HG03565 (cell line): Measurements from ENCODE around the gene MED13L.
A peak's percentile ranks its signal among the peaks of the same experiment; 100 is the strongest.

ENCODE experiments used
- ATAC-seq: cut with Tn5 transposase; IDR thresholded peaks from one replicate; pipeline ENCODE4 v1.9.1; 2021; ENCODE audit warnings: mild to moderate bottlenecking, moderate library complexity; ENCODE audit not compliant: unreplicated experiment

Gene MED13L

DNA sequence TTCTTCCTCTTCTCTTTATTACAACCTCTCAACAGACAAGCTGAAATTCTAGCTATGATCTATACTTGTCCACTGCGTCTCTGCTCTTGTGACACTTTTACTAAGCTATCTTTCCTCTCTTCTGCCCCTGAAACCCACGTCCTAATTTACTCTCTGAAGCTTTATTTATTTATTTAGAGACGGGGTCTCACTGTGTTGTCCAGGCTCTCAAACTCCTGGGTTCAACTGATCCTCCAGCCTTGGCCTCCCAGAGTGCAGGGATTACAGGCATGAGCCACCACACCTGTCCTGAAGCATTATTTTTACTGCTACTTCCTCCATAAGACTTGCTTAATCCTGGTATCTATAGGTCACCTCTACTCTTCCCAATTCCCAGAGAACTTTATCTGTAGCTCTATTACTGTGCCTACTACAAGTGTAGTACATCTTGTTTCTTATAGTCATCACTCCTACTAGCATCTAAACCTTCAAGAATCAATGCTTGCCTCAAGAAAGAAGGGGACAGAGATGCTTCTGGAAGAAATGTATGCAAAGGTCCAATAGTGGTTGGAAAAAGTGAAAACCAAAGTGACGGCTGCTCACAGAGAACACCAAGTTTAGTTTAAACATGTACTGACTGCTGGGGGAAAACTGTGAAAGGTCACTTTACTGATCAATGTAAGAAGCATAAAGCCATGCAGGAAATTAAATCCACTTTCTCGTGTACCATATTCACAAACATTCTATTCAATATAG, 61.3 kb downstream of the MED13L start:
- ATAC-seq: no peak

DNA sequence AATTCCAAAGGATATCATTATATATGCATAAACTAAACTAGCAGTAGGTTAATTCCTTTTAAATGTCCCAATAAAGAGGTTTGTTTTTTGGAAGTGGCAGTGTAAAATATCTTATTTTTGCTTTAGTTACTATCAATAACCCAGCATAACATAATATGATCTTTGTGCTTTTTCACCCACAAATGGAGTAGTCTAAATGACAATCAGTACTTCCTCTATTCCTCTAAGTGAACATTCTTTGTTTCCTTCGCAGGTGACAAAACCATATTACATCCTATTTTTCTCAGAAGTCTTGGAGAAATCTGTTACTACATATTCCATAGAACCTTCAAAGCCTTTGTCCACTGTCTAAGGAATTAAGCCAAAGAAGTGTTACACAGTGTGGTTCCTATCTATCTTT, 62.5 kb downstream of the MED13L start:
- no peak for ATAC-seq

DNA sequence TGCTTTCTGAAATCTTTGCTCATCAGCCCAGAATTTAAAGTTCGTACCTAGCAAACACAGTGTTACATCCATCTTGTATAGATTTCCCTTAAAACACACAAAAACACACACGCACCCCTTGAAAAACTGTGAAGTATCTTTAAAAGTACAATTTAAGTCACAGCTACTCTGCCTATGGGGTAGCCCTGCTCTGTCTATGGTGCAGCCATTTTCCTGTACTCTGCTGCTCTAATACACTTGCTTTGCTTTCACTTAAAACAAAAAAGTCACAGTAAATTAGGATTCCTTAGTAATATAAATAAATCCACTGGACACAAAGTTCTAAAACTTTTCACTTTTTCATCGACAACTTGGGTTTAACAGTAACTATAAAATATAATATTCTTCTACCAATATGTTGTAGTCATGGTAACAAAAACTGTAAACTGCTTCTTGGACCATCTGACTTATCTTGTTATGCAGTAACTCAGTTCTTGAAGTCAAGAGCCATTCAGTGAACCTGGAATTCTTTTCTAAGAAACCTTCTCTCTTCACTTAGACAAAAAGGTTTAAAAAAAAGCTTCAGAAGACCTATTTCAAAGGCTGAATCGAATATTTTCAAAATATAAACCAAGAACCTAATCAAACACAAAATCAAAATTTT, 63.5 kb downstream of the MED13L start:
- ATAC-seq: no peak

DNA sequence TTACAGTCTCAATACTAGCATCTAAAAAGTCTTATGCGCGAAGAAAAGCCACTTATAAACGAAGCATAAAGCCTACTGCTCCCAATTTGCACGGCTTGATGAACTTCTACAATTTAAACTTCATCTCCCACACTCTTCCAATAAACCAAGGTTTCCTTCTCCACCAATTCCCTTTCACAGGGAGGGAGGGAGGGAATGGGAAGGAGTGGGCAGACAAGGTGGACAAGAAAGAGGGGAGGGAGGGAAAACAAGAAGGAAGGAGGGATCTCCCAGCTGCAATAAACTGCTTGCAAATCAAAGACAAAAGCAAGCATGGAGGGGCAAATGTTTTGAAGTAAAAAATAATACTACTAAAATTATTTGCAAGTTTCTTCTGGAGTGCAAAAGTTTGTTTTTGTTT, 64.5 kb downstream of the MED13L start:
- no peak for ATAC-seq

DNA sequence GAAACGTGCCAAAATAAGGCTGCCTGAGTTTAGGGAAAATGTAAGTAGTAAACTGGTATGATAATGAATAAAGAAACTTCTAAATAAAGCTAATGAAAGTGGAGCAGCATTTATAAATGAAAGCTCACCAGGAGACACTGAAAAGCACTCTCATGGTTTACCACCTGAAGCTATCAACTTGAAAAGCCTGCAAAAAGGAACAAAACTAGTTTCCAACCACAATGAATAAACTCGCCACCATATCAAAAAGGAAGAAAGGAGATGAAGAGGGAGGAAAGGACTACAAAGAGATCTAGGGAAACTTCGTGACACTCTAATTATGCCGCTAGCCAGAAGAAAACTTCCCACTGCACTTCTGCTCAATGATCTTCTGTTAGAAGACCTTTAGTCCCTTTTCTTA, 66.7 kb downstream of the MED13L start:
- no peak for ATAC-seq

DNA sequence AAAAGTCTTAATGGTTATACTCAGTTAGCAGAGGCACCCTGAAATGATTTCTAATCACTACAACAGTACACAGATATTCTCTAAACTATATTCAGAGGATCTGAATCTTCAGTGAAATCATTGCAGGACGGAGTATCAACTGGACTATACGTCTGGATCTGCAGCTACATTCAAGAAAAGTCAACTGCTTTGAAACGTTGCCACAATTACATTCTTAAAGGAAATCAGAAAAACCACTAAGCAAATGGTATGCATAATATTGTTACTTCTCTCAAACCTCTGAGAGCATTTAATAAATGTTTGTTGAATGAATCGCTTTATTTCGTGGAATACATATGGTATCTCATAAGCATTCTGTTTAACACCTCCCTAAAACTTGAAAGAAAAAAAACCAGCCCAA, 67.4 kb downstream of the MED13L start:
- ATAC-seq: no peak

DNA sequence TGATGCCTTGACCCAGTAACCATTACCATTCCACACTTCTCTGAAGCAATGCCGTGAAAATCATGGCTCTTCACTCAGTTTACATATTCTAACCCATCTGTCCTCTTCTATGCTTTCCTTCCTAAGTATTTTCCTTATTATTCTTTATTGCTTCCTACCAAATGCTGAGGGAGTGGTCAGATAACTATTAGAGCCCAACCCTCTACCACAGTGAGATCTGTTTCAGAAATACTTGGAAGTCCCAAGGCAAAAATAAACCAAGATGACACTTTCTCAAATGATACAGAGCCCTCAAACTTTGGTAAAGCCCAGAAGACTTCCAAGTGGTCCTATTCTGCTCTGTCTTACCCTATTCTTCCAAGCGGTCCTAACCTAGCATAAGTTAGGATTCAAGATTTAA, 68.0 kb downstream of the MED13L start:
- ATAC-seq: no peak

DNA sequence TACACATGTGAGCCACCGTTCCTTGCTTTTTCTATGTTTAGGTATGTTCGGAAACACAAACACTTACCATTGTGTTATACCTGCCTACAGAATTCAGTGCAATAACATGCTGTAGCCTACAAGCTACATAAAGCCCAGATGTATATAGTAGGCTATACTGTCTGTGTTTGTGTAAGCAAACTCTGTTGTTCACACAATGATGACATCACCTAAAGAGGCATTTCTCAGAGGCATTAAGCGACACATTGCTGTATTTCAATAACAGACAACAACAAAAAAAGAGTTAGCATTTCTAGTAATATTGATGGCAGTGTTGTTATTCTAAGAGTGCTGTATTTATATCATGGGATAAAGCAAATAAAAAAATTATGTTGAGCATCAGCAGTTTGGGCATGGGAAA, 70.2 kb downstream of the MED13L start:
- ATAC-seq: no peak

DNA sequence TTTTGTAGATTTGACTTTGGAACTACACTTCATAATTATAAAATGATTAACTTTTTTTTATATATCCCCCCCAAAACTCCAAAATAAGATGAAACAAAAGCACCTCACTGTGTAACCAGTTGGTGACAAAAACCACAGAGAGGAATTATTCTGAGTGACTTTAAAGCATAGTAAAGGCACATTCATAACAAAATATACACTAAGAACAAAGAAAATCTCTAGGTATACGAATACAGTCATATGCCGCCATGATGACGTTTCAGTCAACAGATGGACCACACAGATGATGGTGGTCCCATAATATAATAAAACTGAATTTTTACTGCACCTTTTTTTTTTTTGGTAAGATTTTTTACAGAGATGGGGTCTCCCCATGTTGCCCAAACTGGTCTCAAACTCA, 70.7 kb downstream of the MED13L start:
- no peak for ATAC-seq

DNA sequence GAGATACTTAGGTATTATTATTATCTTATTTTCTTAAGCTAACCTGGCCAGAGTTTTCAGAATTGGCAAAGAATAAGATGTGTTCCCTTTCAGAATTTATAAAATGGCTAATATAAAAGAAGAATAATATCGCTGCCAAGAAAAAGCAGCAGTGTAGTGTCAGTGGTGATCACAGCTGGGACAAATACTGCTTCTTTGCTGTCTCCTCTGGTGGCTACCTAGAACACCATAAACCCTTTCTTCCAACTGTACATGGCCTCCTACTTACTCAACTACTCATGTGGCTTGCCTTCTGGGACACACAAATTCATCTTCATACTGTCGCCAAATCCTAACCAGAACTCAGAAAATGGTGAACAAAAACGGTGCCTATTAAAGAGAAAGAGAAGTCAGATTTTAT, 72.7 kb downstream of the MED13L start:
- no peak for ATAC-seq

DNA sequence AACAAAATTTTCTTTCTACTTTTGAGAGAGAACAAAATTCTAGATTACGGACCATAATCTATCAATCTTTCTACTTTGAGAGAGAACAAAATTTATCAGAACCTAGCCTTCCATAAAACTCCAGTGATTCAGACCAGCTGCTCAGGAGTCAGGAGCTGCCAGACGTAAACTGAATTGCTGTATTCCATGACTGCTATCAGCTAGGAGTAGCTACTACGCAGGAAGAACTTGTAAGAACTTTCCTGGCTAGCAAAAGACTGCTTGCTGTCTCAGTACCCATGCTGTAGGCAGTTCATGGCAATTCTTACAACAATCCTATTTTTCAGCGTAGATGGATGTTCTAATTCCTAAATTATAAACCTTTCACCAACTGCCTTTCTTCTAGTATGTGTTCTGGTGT, 73.3 kb downstream of the MED13L start:
- no peak for ATAC-seq

DNA sequence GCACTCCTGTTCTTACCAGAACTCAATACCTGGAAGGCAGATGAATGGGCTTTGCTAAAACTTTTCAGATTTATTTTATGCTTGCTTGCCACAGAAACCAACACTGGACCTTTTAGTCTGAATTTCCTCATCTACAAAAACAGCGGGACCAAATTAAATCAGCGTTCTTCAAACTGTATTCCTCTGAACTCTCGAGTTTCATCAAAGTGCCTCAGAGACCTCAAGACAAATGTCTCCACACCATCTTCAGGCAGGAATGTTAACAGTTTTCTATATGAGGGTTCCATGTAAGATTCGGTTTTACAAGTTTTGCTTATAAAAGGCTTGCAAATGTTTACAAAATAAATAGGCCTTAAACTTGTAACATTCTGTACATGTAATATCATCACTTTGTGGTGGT, 74.6 kb downstream of the MED13L start:
- no peak for ATAC-seq

DNA sequence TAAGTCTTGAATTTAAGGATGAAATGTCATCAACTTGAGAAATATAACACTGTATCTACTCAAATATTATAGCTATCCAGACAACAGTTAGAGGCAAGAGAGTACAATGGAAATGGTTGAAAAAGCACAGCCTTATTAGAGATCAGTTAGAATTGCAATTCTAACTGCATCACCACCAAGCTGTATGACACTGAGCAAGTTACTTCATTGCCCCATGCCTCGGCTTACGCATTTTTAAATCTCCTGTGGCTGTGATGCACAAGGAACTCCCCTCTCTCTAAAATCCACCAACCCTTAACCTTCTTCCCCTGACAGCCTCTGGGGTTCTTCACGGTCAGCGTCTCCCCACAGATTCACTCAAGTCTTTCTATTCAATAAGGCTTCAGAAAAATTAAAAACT, 75.1 kb downstream of the MED13L start:
- no peak for ATAC-seq

DNA sequence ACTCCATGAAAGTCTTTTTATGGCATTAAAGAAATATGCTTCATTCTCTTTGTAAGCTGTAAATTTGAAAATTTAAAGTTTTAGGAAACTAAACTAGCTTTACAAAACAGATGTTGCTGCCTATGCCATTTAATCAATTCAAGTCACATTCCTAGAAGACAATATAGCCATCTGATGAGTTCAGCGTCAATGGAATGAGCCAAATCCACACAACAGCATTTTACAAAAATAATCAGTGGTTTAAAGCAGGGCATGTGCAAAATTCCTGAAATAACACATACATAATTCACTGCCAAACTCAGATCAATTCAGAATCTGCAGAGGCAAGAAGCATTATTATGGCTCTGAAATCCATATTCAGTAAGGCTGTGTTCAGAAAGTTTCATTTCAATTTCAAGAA, 75.6 kb downstream of the MED13L start:
- ATAC-seq: no peak

DNA sequence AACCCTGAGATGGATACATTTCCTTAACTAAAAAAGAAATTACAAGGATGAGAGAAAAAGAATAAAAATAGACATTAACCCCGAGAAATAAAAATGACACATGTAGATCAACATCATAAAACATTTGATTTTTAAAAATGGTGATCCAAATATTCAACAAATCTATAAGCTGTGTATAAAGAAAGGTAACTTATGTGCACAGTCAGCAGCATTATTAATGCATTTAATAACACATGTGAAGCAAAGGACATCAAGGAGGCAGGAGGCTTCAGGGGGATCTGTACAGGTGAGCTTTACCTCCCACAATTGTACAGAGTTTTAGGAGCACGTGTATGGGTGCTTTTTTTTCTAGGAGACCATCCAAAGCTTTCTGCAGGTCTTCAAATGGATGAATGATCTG, 76.1 kb downstream of the MED13L start:
- no peak for ATAC-seq

DNA sequence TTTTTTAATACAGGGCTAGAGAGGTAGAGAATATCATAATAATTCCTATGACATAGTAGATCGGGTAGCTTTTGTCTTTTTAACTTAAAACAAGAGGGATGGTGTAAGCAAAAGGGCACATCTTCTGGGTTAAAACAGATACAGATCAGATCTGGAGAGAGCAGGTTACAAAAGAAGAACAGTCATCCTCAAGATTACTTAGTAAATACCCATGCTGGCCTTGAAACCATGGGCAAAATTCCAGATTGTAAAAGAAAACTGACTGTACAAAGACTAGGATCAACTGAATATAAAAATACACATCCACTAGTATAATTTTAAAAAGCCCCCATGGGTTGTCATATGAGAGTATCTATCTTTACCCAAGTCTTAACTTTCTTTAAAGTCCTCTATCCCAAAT, 76.7 kb downstream of the MED13L start:
- ATAC-seq: no peak

DNA sequence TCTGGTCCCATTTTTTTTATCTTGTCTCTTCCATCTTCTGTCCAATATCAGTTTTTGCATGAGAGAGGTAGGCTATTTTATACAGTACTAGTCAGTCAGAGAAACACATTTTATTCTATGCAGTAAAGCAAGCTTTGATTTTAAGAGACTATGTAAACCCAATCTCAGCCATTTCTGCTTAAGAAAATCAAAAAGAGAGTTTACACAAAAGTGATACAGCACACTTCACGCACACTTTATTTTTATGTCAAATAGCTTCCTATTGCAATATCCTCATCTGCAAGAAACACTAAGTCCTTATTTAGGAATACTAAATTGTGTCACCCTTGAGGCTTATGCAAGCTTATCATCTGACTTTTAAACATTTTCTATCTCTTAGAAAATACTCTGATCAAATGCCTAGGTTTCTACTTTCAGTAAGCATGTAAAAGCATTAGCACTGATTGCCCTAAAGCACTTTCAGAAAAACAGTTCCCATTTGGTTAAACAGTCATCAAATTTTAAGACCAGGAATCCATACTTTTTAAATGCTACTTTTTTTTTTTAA, 78.3 kb downstream of the MED13L start:
- no peak for ATAC-seq

DNA sequence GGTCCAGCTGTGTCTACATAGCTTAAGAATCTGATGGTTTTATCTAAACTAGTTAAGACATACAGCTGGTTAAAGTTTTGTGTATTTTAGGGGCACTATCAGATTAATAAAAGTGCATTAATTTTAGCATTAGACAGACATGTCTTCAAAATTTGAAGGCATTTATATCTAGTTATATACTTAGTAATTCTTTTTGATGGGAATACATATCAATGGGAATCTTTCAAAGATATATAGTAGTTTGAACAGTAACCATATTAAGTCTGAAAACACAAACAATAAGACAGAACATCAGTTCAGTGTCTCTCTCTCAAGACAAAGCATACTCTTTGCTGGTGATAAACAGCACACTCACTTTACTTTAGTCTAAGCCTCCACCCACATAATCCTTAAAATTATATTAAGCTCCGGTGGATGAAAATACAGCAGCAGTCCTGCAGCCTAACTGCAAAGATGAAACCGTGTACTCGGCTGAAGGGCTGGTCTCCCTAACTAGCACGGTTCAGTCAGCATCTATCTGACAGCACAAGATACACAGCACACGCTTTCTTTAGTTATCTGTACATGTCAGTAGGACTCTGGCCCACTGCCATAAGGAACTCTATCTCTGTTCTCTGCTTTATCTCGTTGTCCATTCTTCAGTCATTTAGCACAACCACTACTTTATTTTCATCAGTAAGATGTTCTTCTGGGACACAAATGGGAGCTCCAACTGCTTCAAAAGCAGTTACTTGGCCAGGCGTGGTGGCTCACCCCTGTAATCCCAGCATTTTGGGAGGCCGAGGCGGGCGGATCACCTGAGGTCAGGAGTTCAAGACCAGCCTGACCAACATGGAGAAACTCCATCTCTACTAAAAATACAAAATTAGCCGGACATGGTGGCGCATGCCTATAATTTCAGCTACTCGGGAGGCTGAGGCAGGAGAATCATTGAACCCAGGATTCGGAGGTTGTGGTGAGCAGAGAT, 80.5 kb downstream of the MED13L start:
- no peak for ATAC-seq

DNA sequence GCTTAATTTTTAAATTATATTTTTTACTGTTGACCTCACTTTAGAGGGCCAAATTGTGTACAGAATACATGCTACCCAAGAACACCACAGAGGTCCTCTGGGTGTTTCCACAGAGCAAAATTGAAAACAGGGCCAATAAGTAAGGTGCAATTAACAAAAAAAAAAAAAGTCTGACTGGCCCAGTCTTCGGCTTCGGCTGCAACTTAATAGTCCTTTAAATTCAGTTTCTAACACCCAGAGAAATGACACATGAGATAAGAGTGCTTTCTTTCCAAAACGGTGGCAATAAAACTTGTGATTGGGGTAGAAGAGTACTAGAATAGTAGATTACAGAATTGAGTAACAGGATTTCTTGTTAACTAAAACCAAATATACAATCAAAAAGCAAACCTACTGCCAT, 81.3 kb downstream of the MED13L start:
- no peak for ATAC-seq

DNA sequence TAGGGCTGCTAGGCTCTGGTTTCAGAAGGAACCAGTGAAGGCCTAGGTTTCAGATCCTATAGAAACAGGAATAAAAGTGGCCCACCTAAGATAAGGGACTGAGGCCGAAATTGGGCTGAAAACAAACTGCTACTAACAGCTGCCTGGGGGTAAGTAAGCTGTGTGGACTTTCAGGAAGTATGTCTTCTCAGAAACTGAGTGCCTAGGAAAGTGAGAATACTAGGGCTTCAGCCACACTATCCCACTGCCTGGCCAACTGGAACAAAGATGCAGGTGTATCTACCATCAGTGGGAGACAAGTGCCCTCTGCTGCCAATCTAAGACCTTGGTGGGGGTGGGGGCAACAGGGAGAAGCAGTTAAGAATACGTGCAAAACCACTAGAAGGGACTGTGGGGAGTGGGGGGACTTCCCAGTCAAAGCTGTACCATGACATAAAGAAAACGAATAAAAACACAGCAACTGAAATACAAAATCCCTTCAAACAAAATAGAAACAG, 82.5 kb downstream of the MED13L start:
- peak; percentile 57 for ATAC-seq

DNA sequence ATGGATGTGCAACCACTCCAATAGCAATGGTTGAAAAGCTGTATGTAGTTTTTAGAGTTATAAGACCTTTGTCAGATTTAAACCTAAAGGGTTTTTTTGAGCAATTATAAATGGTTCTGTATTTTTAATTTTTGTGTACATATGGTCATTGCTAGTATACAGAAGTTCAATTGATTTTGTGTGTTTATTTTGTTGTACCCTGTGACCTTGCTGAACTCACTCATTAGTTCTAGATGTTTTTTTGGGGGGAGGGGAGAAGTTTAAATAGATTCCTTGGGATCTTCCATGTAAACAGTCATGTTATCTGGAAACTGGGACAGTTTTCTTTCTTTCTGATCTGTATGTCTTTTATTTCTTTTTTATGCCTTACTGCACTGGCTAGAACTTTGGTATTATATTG, 87.8 kb downstream of the MED13L start:
- ATAC-seq: no peak
